AG09319 (cell line): ENCODE measurements around the gene KLHL25.
"Not testable (repeated sequence)": the region's sequence is repeated elsewhere in the genome, so short reads cannot be mapped to it uniquely, and the experiment has no call there.

Experiments
- DNase-seq: peaks from one replicate; pipeline ENCODE4 v3.0.0-alpha.2; 2010; ENCODE audit warnings: low read depth; ENCODE audit errors: extremely low read depth
- TF ChIP-seq, protein P1 (sequence below): IDR thresholded peaks from 2 replicates; pipeline ENCODE4 v1.5.1; 2011; ENCODE audit warnings: low read depth, mild to moderate bottlenecking, inconsistent platforms, low read length, moderate library complexity

KLHL25 gene

DNA sequence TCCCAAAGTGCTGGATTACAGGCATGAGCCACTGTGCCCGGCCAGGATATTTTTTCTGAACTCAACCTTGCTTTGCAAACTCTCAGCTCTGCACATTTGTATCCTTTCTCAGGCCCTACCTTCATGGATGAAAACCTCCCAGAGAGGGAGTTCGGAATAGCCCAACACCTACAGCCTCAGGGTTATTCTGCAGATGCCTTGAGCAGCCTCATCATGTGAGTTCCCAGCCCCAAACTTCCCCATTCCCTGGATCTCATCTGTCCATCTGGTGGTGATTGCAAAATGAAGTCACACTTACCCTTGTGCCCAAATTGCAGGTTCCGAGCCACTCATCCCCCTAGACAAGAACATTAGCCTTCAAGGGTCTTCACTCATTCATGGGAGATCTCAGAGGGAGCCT lies 39.9 kb upstream of the KLHL25 start:
- TF ChIP-seq, protein P1, sequence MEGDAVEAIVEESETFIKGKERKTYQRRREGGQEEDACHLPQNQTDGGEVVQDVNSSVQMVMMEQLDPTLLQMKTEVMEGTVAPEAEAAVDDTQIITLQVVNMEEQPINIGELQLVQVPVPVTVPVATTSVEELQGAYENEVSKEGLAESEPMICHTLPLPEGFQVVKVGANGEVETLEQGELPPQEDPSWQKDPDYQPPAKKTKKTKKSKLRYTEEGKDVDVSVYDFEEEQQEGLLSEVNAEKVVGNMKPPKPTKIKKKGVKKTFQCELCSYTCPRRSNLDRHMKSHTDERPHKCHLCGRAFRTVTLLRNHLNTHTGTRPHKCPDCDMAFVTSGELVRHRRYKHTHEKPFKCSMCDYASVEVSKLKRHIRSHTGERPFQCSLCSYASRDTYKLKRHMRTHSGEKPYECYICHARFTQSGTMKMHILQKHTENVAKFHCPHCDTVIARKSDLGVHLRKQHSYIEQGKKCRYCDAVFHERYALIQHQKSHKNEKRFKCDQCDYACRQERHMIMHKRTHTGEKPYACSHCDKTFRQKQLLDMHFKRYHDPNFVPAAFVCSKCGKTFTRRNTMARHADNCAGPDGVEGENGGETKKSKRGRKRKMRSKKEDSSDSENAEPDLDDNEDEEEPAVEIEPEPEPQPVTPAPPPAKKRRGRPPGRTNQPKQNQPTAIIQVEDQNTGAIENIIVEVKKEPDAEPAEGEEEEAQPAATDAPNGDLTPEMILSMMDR, result no peak

DNA sequence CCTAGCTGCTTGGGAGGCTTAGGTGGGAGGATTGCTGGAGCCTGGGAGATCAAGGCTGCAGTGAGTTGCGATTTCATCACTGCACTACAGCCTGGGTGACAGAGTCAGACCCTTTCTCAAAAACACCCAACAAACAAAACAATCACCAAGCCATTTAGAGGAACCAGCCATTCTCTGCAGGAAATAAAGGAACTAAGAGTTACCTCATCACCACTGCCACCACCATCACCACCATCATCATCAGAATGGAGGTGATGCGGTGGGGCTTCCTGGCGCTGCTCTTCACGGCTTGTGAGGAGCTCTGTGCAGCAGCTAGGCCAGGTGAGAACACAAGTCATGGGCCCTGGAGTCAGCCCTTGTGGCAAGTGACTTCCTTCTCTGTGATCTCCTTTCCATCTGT lies 37.7 kb upstream of the KLHL25 start:
- no peak for DNase-seq
- TF ChIP-seq, protein P1, result no peak

More for the DNA sequence above, 39.9 kb upstream of the KLHL25 start:
- DNase-seq, result no peak

DNA sequence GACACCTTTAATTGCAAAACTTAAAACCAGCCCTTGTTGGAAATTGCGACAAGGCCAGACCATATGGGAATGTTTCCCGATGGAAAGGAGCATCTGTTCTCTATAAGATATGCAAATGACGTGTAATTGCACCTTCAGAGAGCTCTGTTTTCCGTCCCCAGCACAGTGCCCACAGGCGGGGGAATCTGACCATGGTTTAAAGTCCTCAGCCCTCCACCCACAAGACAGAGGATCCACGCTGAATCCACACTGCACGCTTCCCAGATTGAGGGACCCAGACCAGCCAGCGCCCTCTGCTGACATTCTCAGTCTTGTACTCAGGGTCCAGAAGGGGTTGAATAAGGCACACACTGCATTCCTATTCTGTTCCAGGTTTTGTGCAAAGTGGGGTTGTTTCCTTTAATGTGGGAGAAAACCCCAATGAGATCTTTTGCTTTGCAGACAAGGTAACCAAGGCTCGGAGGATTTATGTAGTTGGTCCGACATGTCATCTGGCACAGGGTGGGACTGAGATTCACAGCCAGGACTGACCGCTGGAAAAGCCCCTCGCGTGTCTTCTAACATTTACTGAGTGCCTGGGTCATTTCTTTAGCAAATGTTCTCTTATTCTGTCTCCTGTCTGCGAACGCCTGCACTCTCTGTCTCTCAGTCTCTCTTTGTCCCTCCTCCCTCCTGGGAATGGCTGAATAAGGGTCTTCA lies 36.8 kb upstream of the KLHL25 start:
- peak; percentile 22 for DNase-seq
- TF ChIP-seq, protein P1, result peak; percentile 84

DNA sequence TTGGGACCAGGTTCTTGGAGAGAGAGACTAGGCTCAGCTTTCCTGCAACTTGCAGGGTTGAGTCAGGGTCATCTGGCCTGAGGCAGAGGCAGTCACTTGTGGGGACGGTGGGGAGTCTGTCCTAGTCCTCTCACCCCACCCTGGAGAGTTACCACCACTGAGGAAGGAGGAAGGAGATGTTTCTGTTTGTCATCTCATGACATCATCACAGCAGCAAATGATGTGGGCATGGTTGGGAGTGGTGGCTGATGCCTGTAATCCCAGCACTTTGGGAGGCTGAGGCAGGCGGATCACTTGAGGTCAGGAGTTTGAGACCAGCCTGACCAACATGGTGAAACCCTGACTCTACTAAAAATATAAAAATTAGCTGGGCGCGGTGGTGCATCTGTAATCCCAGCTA lies 35.0 kb upstream of the KLHL25 start:
- DNase-seq, result not testable (repeated sequence)

DNA sequence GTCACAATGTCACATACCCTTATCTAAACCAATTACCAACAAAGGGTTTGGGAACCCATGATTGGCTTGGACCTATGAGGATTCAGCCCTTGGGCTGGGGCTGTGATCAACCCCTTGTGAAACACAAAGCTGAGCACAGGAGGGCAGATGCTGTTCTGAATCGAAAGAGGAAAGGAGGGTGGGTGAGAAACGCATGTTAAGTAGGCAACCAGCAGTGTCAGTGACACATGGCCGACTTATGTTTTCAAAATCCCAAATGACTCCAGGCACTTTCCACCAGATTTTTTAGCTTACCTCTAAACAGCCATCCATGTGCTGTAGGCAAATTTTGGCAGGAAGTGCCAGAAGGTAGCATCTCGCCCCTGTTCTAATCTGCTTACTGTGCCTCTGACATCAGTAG lies 34.1 kb upstream of the KLHL25 start:
- no peak for DNase-seq
- TF ChIP-seq, protein P1, result no peak

DNA sequence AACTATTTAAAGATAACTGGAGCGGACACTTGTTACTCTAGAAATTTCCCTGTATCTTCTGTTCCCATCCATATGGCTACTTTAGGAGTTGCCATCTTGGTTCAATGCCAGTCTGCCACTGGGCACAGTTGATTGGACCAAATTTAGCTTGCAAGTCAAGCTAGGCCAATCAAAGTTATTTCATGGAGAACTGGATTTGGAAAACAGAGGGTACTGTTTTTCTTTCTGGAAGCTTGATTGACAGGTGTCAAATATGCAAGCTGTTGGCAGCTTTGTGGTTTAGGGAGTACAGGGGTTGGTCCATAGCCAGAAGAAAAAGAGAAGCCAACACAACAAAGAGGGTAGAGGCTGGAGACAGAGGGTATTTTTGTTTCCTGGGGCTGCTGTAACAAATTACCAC lies 33.4 kb upstream of the KLHL25 start:
- TF ChIP-seq, protein P1, result no peak
- DNase-seq, result no peak

DNA sequence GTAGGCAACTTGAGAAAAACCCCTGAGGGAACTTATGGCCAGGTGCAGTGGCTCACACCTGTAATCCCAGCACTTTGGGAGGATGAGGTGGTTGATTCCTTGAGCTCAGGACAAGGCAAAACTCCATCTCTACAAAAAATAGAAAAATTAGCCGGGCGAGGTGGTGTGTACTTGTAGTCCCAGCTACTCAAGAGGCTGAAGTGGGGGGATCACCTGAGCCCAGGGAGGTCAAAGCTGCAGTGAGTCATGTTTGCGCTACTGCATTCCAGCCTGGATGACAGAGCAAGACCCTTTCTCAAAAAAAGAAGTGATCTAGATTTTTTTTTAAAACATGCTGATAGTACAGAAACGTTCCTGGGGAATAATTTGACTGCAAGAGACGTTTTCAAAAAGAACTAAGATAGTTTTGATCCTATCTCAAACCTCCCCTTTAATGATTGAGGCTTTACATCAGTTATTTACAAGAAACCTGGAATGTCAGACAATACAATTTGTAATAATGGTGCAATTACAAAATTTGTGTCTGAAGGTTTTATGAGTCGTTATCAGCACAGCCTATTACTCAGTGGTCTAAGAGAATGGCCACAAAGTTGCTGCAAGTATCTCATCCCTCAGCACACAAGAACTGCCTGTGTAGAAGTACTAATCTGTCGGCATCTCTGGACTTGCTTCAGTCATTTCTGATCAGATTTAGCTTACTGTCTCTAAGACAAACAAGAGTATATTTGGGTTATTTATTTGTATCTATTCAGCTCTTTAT lies 32.2 kb upstream of the KLHL25 start:
- DNase-seq, result no peak
- TF ChIP-seq, protein P1, result no peak

DNA sequence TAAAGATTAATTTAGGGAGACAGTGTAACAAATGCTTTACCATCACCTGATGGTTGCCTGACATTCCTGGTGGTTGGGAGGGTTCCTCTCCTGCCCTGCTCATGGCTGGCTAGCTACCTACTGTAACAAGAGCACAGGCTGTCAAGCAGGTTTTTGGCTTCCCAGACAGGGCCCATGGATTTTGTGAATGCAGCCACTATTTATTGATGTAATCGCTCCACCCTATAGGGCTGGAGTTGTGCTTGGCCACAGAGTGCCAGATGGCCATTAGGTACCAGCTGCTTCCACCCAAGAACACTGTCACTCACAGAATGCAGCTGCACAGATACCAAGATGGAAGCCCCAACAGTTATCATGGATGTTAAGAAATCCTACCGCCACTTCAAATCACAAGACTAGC lies 31.0 kb upstream of the KLHL25 start:
- no peak for DNase-seq
- TF ChIP-seq, protein P1, result no peak
